NCI-H1436 (cell line): Measurements from ENCODE around the gene NBPF9.
"Not testable (repeated sequence)": the region's sequence is repeated elsewhere in the genome, so short reads cannot be mapped to it uniquely, and the experiment has no call there.

Experiments used
- DNase-seq: peaks from one replicate; lab custom pipeline; 2025; lab: John Stamatoyannopoulos, UW

NBPF9 gene

DNA sequence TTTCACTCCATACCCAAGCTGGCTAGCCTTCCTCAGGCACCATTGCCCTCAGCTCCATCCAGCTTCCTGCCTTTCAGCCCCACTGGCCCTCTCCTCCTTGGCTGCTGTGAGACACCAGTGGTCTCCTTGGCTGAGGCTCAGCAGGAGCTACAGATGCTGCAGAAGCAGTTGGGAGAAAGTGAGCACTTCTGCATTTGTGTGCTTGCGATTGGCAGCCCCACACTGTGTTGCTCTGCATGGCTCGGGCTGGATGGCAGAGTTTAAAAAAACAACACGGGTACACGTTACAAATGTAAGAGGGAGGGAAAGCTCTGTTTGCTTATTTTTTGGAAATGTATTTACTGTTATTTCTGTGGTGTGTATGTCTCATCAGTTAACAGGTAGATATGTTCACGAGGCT, 90.8 kb downstream of the NBPF9 start:
- not testable (repeated sequence) for DNase-seq

DNA sequence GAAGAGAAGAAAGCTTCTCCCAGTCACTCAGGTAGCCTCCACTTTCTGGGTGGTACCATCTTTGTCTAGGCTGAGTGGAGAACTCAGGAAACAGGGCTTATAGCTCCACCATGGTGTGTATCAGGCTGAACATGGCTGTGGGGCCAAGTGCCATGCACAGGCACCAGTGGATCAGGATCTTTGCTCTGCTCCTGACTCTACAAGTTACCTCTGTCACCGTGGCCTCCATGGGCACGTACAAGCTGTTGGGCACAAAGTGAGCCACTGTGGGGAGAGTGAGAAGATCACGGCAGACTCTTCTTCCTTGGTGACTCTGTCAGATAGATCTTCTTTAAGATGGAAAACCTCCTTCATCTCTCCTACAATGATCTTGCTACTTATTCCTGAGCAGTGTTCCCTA, 93.6 kb downstream of the NBPF9 start:
- not testable (repeated sequence) for DNase-seq

DNA sequence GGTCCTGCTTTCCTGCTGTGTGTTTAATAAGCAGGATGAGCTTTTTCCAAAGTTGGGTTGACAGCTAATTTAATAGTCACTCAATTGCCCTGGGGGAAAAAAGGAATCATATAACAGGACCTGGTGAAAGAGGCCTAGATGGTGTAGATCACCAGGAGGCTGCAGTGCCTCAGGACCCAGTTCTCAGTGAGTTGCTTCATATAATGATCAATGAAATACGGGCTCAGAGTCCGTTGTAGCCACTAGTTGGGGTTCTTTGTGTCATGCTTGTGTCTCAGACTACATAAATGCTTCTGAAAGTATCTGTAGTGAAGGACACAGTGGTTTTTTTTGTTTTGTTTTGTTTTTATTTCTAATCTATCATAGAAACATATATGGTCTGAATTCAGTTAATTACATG, 94.6 kb downstream of the NBPF9 start:
- DNase-seq, result not testable (repeated sequence)

DNA sequence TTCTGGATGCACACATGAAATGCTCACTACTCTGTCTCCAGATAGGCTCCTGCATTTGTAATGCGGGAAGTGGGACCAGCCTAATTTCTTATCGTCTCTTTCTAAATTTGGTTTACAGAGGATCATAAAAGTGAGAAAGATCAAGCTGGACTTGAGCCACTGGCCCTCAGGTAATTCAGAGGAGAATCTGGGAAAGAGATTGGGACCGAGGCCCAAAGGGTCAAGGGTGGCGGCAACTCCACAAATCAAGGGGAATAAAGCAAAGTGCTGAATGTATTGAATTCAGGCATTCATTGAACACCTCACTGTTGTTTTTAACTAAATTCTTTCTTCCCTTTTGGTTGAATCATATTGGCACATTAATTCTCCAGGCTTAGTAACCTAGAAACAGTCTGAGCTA, 95.0 kb downstream of the NBPF9 start:
- not testable (repeated sequence) for DNase-seq
